GM23338 (cell line): ENCODE measurements around the gene PARL. TPM values are rescaled to one million over a fixed set of nuclear protein-coding genes. Genes with fewer than 3 reads are reported as not detected.

Experiments
- ATAC-seq: fragments of 200-7000 bp; cut with Tn5 transposase; 3 replicates; pipeline ENCODE4 v1.9.1; 2020
- DNase-seq: peaks from one replicate; pipeline ENCODE4 v3.0.0-alpha.2; 2015; ENCODE audit warnings: low spot score
- H2AFZ ChIP-seq: fragments of 200-600 bp; sonication (generic); 2 replicates; pipeline ENCODE4 v1.8.0; 2016; ENCODE audit warnings: antibody characterized with exemption, mild to moderate bottlenecking, moderate library complexity
- H3F3A ChIP-seq: fragments of 200-600 bp; sonication (generic); replicated peaks from 2 replicates; pipeline ENCODE4 v1.8.0; 2017; ENCODE audit warnings: antibody characterized with exemption, mixed run types, low read depth
- H3K27ac ChIP-seq: fragments of 200-600 bp; sonication (generic); 2 replicates; pipeline ENCODE4 v1.6.1; 2016; ENCODE audit warnings: low read depth
- H3K27me3 ChIP-seq: fragments of 200-600 bp; sonication (generic); 2 replicates; pipeline ENCODE4 v1.8.0; 2016; ENCODE audit warnings: mild to moderate bottlenecking, mixed run types, moderate library complexity; ENCODE audit not compliant: insufficient read depth
- H3K36me3 ChIP-seq: fragments of 200-600 bp; sonication (generic); 2 replicates; pipeline ENCODE4 v1.8.0; 2016; ENCODE audit warnings: mild to moderate bottlenecking; ENCODE audit not compliant: insufficient read depth
- H3K4me1 ChIP-seq: fragments of 200-600 bp; sonication (generic); 2 replicates; pipeline ENCODE4 v1.8.0; 2016; ENCODE audit warnings: mild to moderate bottlenecking, moderate library complexity; ENCODE audit not compliant: insufficient read depth
- H3K4me2 ChIP-seq: fragments of 200-600 bp; sonication (generic); 2 replicates; pipeline ENCODE4 v1.7.1; 2017; ENCODE audit warnings: mixed run types
- H3K4me3 ChIP-seq: fragments of 200-600 bp; sonication (generic); 2 replicates; pipeline ENCODE4 v1.6.1; 2016; ENCODE audit warnings: mixed run types
- H3K79me2 ChIP-seq: fragments of 200-600 bp; sonication (generic); replicated peaks from 2 replicates; pipeline ENCODE4 v1.8.0; 2017; ENCODE audit warnings: mild to moderate bottlenecking; ENCODE audit not compliant: insufficient read depth
- H3K9me2 ChIP-seq: fragments of 200-600 bp; sonication (generic); 2 replicates; pipeline ENCODE4 v1.8.0; 2017; ENCODE audit not compliant: insufficient read depth
- H4K20me1 ChIP-seq: fragments of 200-600 bp; sonication (generic); replicated peaks from 2 replicates; pipeline ENCODE4 v1.8.0; 2017; ENCODE audit warnings: mild to moderate bottlenecking; ENCODE audit not compliant: insufficient read depth
- H3K27ac Mint-ChIP-seq: 2 replicates; pipeline ENCODE4 v1.8.0; 2020; ENCODE audit warnings: inconsistent platforms, mild to moderate bottlenecking, moderate library complexity, mixed read lengths
- H3K27me3 Mint-ChIP-seq: 3 replicates; pipeline ENCODE4 v1.8.0; 2022; ENCODE audit warnings: low read depth, mild to moderate bottlenecking, moderate library complexity, mixed read lengths, inconsistent platforms; ENCODE audit not compliant: insufficient read depth, poor library complexity
- H3K36me3 Mint-ChIP-seq: 3 replicates; pipeline ENCODE4 v1.8.0; 2021; ENCODE audit warnings: low read depth, mild to moderate bottlenecking, inconsistent platforms, moderate library complexity, mixed read lengths
- H3K4me1 Mint-ChIP-seq: 3 replicates; pipeline ENCODE4 v1.8.0; 2020; ENCODE audit warnings: mild to moderate bottlenecking, inconsistent platforms, mixed read lengths
- H3K4me3 Mint-ChIP-seq: 3 replicates; pipeline ENCODE4 v1.8.0; 2021; ENCODE audit warnings: moderate library complexity, mild to moderate bottlenecking, inconsistent platforms, mixed read lengths
- H3K9me3 Mint-ChIP-seq: 3 replicates; pipeline ENCODE4 v1.8.0; 2020; ENCODE audit warnings: moderate library complexity, mild to moderate bottlenecking, inconsistent platforms, mixed read lengths
- CREB1 ChIP-seq: fragments of 250-450 bp; sonication (Bioruptor Pico); IDR thresholded peaks from 2 replicates; pipeline ENCODE4 v1.5.0; 2020; ENCODE audit warnings: low read depth, mild to moderate bottlenecking, moderate library complexity
- CTCF ChIP-seq, 2 experiments: fragments of 200-600 bp in 1 of 2; sonication (generic) in 1 of 2; conservative IDR thresholded peaks; 2 replicates each; pipeline versions ENCODE4 v1.5.1 to v1.6.1; 2016 to 2017; ENCODE audit warnings: antibody characterized with exemption in 2 of 2, low read depth in 2 of 2, mild to moderate bottlenecking in 2 of 2, moderate library complexity in 1 of 2
- ETS1 ChIP-seq: IDR thresholded peaks from 2 replicates; pipeline ENCODE4 v1.6.1; 2016; ENCODE audit warnings: antibody characterized with exemption
- EZH2 ChIP-seq: fragments of 200-600 bp; sonication (generic); IDR thresholded peaks from one replicate; pipeline ENCODE4 v1.8.0; 2017; ENCODE audit warnings: antibody characterized with exemption, mild to moderate bottlenecking, low read depth; ENCODE audit not compliant: unreplicated experiment
- EZH2phosphoT487 ChIP-seq: fragments of 200-600 bp; sonication (generic); IDR thresholded peaks from one replicate; pipeline ENCODE4 v1.8.1; 2018; ENCODE audit warnings: antibody characterized with exemption; ENCODE audit not compliant: unreplicated experiment
- JUNB ChIP-seq: IDR thresholded peaks from one replicate; pipeline ENCODE4 v1.6.1; 2016; ENCODE audit warnings: antibody characterized with exemption; ENCODE audit not compliant: unreplicated experiment
- NANOG ChIP-seq: IDR thresholded peaks from 2 replicates; pipeline ENCODE4 v1.6.1; 2016; ENCODE audit warnings: antibody characterized with exemption, borderline replicate concordance
- POLR2AphosphoS5 ChIP-seq: IDR thresholded peaks from 2 replicates; pipeline ENCODE4 v1.6.1; 2016; ENCODE audit warnings: antibody characterized with exemption, low read depth
- STAT1 ChIP-seq: IDR thresholded peaks from one replicate; pipeline ENCODE4 v1.6.1; 2016; ENCODE audit warnings: antibody characterized with exemption; ENCODE audit not compliant: unreplicated experiment
- ZNF114 ChIP-seq: fragments of 250-450 bp; sonication (Bioruptor Pico); IDR thresholded peaks from 2 replicates; pipeline ENCODE4 v1.5.0; 2020; ENCODE audit warnings: mild to moderate bottlenecking, moderate library complexity
- ZNF331 ChIP-seq: fragments of 250-450 bp; sonication (Bioruptor Pico); IDR thresholded peaks from 2 replicates; pipeline ENCODE4 v1.5.0; 2020; ENCODE audit warnings: low read depth, mild to moderate bottlenecking, moderate library complexity
- ZNF462 ChIP-seq: fragments of 250-450 bp; sonication (Bioruptor Pico); IDR thresholded peaks from 2 replicates; pipeline ENCODE4 v1.5.0; 2020; ENCODE audit warnings: mild to moderate bottlenecking, moderate library complexity
- polyA plus RNA-seq: library from polyadenylated mRNA; unstranded; fragments of >200 nt; fragmentation: Nextera tagmentation; extraction: Ambion mirVana; gene quantifications from 2 replicates; pipeline ENCODE4 v1.2.1, GENCODE V29; 2016
- total RNA-seq: library from RNA; depleted of rRNA; stranded (reverse); fragments of >200 nt; shearing (Covaris generic); gene quantifications from 2 replicates; pipeline ENCODE4 v1.2.3, GENCODE V29; 2014
- TF ChIP-seq, protein P1 (sequence below): IDR thresholded peaks from one replicate; pipeline ENCODE4 v1.6.1; 2018; ENCODE audit warnings: antibody characterized with exemption; ENCODE audit not compliant: unreplicated experiment

The PARL gene
- total and polyA plus RNA-seq, 2 experiments from 2014 or later, result 67.5 to 78.7 TPM

DNA sequence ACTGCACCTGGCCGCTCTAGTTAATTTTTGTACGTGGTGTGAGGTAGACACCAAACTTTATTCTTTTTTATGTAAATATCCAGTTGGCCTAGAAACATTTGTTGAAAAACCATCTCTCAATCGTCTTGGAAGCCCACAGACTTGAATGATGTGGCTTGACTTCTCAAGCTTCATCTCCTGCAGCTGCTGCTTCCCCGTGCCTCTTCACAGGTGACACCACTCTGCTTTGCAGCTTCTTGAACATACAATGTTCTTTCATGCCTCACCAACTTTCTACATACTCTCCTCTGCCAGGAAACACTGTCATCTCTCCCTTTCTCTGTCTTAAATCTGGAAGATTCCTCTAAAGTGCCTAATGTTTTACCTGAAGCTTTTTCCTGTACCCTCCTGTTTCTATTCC is 94.9 kb downstream of the PARL start:
- Mint-ChIP-seq H3K27ac (no peak overlapping the region), H3K36me3 (peaks cover 77% of the 10 kb centered on the region), H3K4me3 (no peak overlapping the region), H3K4me1 (no peaks in the 10 kb centered on the region), H3K27me3 (peaks cover 2% of the 10 kb centered on the region), H3K9me3 (no peaks in the 10 kb centered on the region)
- TF ChIP-seq ZNF114 (CRISPR knock-in tag), result no peak
- no peak for TF ChIP-seq EZH2phosphoT487
- no peak for TF ChIP-seq CTCF (conservative IDR thresholded peaks at IDR 0.05; ENCODE audit: low read depth in 2 of 2)
- no peak for TF ChIP-seq POLR2AphosphoS5
- TF ChIP-seq JUNB, result no peak
- TF ChIP-seq ZNF462, result no peak
- no peak for TF ChIP-seq NANOG
- TF ChIP-seq STAT1, result no peak
- TF ChIP-seq EZH2, result no peak
- no peak for TF ChIP-seq CREB1 (CRISPR knock-in tag)
- no peak for TF ChIP-seq ETS1
- TF ChIP-seq, protein P1, sequence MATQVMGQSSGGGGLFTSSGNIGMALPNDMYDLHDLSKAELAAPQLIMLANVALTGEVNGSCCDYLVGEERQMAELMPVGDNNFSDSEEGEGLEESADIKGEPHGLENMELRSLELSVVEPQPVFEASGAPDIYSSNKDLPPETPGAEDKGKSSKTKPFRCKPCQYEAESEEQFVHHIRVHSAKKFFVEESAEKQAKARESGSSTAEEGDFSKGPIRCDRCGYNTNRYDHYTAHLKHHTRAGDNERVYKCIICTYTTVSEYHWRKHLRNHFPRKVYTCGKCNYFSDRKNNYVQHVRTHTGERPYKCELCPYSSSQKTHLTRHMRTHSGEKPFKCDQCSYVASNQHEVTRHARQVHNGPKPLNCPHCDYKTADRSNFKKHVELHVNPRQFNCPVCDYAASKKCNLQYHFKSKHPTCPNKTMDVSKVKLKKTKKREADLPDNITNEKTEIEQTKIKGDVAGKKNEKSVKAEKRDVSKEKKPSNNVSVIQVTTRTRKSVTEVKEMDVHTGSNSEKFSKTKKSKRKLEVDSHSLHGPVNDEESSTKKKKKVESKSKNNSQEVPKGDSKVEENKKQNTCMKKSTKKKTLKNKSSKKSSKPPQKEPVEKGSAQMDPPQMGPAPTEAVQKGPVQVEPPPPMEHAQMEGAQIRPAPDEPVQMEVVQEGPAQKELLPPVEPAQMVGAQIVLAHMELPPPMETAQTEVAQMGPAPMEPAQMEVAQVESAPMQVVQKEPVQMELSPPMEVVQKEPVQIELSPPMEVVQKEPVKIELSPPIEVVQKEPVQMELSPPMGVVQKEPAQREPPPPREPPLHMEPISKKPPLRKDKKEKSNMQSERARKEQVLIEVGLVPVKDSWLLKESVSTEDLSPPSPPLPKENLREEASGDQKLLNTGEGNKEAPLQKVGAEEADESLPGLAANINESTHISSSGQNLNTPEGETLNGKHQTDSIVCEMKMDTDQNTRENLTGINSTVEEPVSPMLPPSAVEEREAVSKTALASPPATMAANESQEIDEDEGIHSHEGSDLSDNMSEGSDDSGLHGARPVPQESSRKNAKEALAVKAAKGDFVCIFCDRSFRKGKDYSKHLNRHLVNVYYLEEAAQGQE, result no peak
- TF ChIP-seq ZNF331 (CRISPR knock-in tag), result no peak
- no peaks in the 10 kb centered on the region for H3K4me1 ChIP-seq
- no peak overlapping the region for H3K4me2 ChIP-seq
- H4K20me1 ChIP-seq, result peaks cover 16% of the 10 kb centered on the region
- DNase-seq (no peak), ATAC-seq (no peak)
- no peak overlapping the region for H2AFZ ChIP-seq
- H3K79me2 ChIP-seq, result peaks cover 10% of the 10 kb centered on the region; the same call in 1 of the 2 replicates
- H3K27me3 ChIP-seq, result no peaks in the 10 kb centered on the region
- H3K27ac ChIP-seq, result no peak overlapping the region
- H3F3A ChIP-seq, result no peaks in the 10 kb centered on the region
- peaks cover 53% of the 10 kb centered on the region for H3K36me3 ChIP-seq
- no peaks in the 10 kb centered on the region for H3K9me2 ChIP-seq
- no peak overlapping the region for H3K4me3 ChIP-seq
